Measurements from ENCODE around the gene TMEM138. TPM values are rescaled to one million over a fixed set of nuclear protein-coding genes. Genes with fewer than 3 reads are reported as not detected.

Gene TMEM138
- total RNA-seq, 1 experiment from 2014 or later, result 43.6 TPM

GRCh38 chr11:61364012-61364675, 2.0 kb downstream of the TMEM138 start:
- H3K27ac Mint-ChIP-seq, result no peak overlapping the region
- Histone ChIP-seq H3K79me2 (ENCODE audit: insufficient read depth, low read length) (peaks cover 2% of the 10 kb centered on the region; the same call in 1 of the 2 replicates), H3K18ac (ENCODE audit: insufficient read length, low read depth, low read length) (no peak overlapping the region), H2AFZ (ENCODE audit: low read length) (no peak overlapping the region), H2BK12ac (ENCODE audit: insufficient read length, low read depth, low read length) (no peak overlapping the region), H3K4ac (ENCODE audit: low read depth, low read length) (no peak overlapping the region), H4K5ac (ENCODE audit: insufficient read length, low read depth, low read length) (no peak overlapping the region), H2BK15ac (ENCODE audit: low read depth, low read length) (no peak overlapping the region), H3K23me2 (ENCODE audit: insufficient read length, low read depth, low read length, poor library complexity, severe bottlenecking) (peaks cover 6% of the 10 kb centered on the region), H3K9me3 (ENCODE audit: control insufficient read depth, low read depth, low read length) (no peaks in the 10 kb centered on the region), H3K9ac (ENCODE audit: extremely low read depth, insufficient read length, low read length) (no peak overlapping the region), H2BK5ac (ENCODE audit: insufficient read length, low read length) (no peak overlapping the region), H2BK120ac (ENCODE audit: low read depth, low read length, poor library complexity, severe bottlenecking) (no peak overlapping the region), H3K4me1 (ENCODE audit: insufficient read depth, low read length) (no peaks in the 10 kb centered on the region), H4K20me1 (ENCODE audit: control insufficient read depth, insufficient read depth, insufficient read length) (no peaks in the 10 kb centered on the region), H2AK5ac (ENCODE audit: insufficient read length, low read length) (no peak overlapping the region), H3K56ac (ENCODE audit: insufficient read length, low read depth, low read length) (no peak overlapping the region), H4K8ac (replicated peaks; ENCODE audit: insufficient read length, low read depth, low read length) (no peak overlapping the region), H4K91ac (ENCODE audit: insufficient read length, low read depth, low read length) (no peak overlapping the region), H3K79me1 (ENCODE audit: insufficient read depth, low read depth, low read length, poor library complexity, severe bottlenecking) (no peaks in the 10 kb centered on the region), H3K27me3 (ENCODE audit: insufficient read depth, low read length) (no peaks in the 10 kb centered on the region), H3K23ac (ENCODE audit: insufficient read length, low read depth, low read length) (no peak overlapping the region), H3K4me2 (ENCODE audit: insufficient read depth, insufficient read length, low read length) (no peak overlapping the region), H2BK20ac (ENCODE audit: low read depth, low read length, poor library complexity, severe bottlenecking) (no peak overlapping the region), H3K14ac (ENCODE audit: insufficient read depth, low read length) (no peak overlapping the region), H3T11ph (ENCODE audit: low read length) (no peak overlapping the region), H3K27ac (ENCODE audit: insufficient read length, low read depth, low read length) (no peak overlapping the region)
- H3K27me3 Mint-ChIP-seq (ENCODE audit: low read depth), result no peaks in the 10 kb centered on the region
- no peak for TF ChIP-seq CTCF (conservative IDR thresholded peaks at IDR 0.05)
- no peak for DNase-seq
- H3K4me3 Mint-ChIP-seq, result peak overlapping the region; percentile 98 to 100; a peak in 4 of 5 replicates
- H3K4me1 Mint-ChIP-seq, result peaks cover 13 to 25% of the 10 kb centered on the region in 2 experiments
- WGBS (ENCODE audit: extremely low coverage, insufficient read length, low lambda C conversion rate), result no CpG with 5 or more reads among the region's 5 CpGs
- no peaks in the 10 kb centered on the region; a peak in 1 of 5 replicates for H3K9me3 Mint-ChIP-seq
- H3K36me3 Mint-ChIP-seq (ENCODE audit: insufficient read depth in 1 of 3, low read depth in 3 of 3), result peaks cover 40 to 61% (median 49%) of the 10 kb centered on the region in 3 experiments
